Measurements from ENCODE around the gene LIPE.

Gene LIPE

GRCh38 chr19:42363614-42364346 is 63.4 kb downstream of the LIPE start:
- H3K4me3 ChIP-seq (ENCODE audit: low read depth, low read length): no peak overlapping the region
- DNase-seq (ENCODE audit: low read depth): no peak
- no peak for TF ChIP-seq CTCF (IDR thresholded peaks at IDR 0.05; ENCODE audit: control insufficient read depth, extremely low read depth, insufficient read depth)

- no peak overlapping the region for H3K4me3 ChIP-seq (ENCODE audit: low read depth, low read length)
- TF ChIP-seq CTCF (IDR thresholded peaks at IDR 0.05; ENCODE audit: control insufficient read depth, extremely low read depth, insufficient read depth): no peak
- DNase-seq (ENCODE audit: low read depth): no peak
These were observed 64.2 kb downstream of the LIPE start for GRCh38 chr19:42362891-42363440.

GRCh38 chr19:42362342-42362741 is 64.8 kb downstream of the LIPE start:
- TF ChIP-seq CTCF (IDR thresholded peaks at IDR 0.05; ENCODE audit: control insufficient read depth, extremely low read depth, insufficient read depth): no peak
- DNase-seq (ENCODE audit: low read depth): no peak

GRCh38 chr19:42361545-42361910 is 65.7 kb downstream of the LIPE start:
- TF ChIP-seq CTCF (IDR thresholded peaks at IDR 0.05; ENCODE audit: control insufficient read depth, extremely low read depth, insufficient read depth): no peak
- no peak for DNase-seq (ENCODE audit: low read depth)
- no peak overlapping the region for H3K4me3 ChIP-seq (ENCODE audit: low read depth, low read length)

More at GRCh38 chr19:42362342-42362741, 64.8 kb downstream of the LIPE start:
- no peak overlapping the region for H3K4me3 ChIP-seq (ENCODE audit: low read depth, low read length)

- H3K4me3 ChIP-seq (ENCODE audit: low read depth, low read length): no peak overlapping the region
- no peak for TF ChIP-seq CTCF (IDR thresholded peaks at IDR 0.05; ENCODE audit: control insufficient read depth, extremely low read depth, insufficient read depth)
- DNase-seq (ENCODE audit: low read depth): no peak
These were observed 66.2 kb downstream of the LIPE start for GRCh38 chr19:42360787-42361544.

GRCh38 chr19:42357290-42357689 is 69.9 kb downstream of the LIPE start:
- no peak overlapping the region for H3K4me3 ChIP-seq (ENCODE audit: low read depth, low read length)
- no peak for DNase-seq (ENCODE audit: low read depth)
- TF ChIP-seq CTCF (IDR thresholded peaks at IDR 0.05; ENCODE audit: control insufficient read depth, extremely low read depth, insufficient read depth): no peak

All from LNCaP clone FGC (cell line).